GM12865 (cell line): ENCODE measurements around the gene RABGEF1.
"Not testable (repeated sequence)": the region's sequence is repeated elsewhere in the genome, so short reads cannot be mapped to it uniquely, and the experiment has no call there.

Experiments used
- DNase-seq: peaks from one replicate; pipeline ENCODE4 v3.0.0; 2010; ENCODE audit warnings: low read depth
- H3K4me3 ChIP-seq: 2 replicates; pipeline ENCODE4 v1.5.1; 2011; ENCODE audit warnings: mild to moderate bottlenecking, low read depth, low read length, control low read depth
- TF ChIP-seq, protein P1 (sequence below): IDR thresholded peaks from 2 replicates; pipeline ENCODE4 v1.5.1; 2011; ENCODE audit warnings: low read length, control low read depth, low read depth, inconsistent platforms; ENCODE audit not compliant: insufficient read depth; ENCODE audit errors: missing control alignments

RABGEF1 gene

DNA sequence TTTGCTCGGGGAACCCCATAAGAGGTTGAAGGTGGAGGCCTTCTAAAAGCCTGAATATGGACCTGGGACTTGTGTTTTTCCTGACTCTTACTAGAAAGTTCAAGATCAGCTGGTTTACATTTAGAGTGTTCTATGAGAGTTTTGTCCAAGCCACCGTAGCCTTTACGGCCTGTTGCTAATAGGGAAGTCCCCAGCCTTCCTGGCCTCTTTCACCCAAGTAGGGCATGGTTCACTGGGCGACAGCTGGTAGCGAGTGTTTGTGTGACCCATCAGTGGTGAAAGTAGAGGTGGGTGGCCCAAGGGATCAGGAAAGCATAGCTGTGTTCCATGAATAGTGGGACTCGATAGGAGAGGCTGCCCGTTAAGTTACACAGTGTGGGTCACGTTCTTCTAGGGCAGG is 60.1 kb downstream of the RABGEF1 start:
- DNase-seq, result peak; percentile 17
- H3K4me3 ChIP-seq, result no peak overlapping the region
- TF ChIP-seq, protein P1, sequence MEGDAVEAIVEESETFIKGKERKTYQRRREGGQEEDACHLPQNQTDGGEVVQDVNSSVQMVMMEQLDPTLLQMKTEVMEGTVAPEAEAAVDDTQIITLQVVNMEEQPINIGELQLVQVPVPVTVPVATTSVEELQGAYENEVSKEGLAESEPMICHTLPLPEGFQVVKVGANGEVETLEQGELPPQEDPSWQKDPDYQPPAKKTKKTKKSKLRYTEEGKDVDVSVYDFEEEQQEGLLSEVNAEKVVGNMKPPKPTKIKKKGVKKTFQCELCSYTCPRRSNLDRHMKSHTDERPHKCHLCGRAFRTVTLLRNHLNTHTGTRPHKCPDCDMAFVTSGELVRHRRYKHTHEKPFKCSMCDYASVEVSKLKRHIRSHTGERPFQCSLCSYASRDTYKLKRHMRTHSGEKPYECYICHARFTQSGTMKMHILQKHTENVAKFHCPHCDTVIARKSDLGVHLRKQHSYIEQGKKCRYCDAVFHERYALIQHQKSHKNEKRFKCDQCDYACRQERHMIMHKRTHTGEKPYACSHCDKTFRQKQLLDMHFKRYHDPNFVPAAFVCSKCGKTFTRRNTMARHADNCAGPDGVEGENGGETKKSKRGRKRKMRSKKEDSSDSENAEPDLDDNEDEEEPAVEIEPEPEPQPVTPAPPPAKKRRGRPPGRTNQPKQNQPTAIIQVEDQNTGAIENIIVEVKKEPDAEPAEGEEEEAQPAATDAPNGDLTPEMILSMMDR, result no peak

DNA sequence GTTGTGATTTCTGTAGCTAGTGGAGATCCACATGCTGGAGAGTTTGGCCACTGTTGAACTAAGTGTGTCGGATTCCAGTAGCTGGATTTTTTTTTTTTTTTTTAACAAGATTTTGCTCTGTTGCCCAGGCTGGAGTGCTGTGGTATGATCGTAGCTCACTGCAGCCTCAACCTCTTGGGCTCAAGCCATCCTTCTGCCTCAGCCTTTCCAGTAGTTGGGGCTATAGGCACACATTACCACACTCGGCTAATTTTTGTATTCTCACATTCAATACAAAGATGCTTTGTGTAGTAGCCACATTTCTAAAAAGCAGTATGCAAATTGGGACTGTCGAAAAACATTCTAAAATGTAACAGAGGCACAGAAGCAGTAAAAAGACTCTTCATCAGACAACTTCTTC is 63.5 kb downstream of the RABGEF1 start:
- TF ChIP-seq, protein P1, result no peak
- DNase-seq, result no peak

DNA sequence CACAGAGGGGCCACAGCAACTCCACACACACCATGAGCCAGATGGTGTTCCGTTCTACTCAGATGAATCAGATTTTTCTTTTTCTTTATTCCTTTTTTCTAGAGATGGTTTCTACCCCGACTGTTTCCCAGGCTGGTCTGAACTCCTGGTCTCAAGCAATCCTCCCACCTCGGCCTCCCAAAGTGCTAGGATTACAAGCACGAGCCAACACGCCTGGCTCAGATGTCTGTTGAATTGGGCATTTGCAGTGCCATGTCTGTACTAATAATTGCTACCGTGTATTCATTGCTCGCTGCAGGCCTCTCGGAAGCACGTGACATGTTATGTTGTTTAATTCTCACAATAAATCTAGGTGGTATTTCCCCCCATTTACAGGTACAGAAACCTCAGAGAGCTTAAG is 67.2 kb downstream of the RABGEF1 start:
- H3K4me3 ChIP-seq, result no peak overlapping the region
- TF ChIP-seq, protein P1, result no peak
- no peak for DNase-seq

More for the DNA sequence above, 63.5 kb downstream of the RABGEF1 start:
- H3K4me3 ChIP-seq, result no peak overlapping the region

DNA sequence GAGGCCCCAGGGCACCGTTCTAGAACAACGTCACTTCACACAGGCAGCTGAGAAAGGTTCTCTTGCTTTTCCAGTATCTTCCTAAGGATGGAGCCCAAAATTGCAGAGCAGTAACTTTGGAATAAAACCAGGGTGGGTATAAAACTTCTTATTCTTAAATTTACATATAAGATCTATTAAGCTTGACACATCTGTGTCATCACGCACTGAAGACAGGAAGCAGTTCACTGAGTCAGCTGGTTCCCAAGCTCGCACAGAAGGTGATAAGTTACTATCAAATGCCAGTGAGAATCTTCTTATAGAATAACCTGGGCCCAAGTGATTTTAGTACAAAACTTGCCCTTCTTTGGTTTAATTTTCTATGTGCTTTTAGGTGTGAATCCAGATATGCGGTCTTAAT is 70.2 kb downstream of the RABGEF1 start:
- TF ChIP-seq, protein P1, result no peak
- DNase-seq, result no peak
- H3K4me3 ChIP-seq, result no peak overlapping the region

DNA sequence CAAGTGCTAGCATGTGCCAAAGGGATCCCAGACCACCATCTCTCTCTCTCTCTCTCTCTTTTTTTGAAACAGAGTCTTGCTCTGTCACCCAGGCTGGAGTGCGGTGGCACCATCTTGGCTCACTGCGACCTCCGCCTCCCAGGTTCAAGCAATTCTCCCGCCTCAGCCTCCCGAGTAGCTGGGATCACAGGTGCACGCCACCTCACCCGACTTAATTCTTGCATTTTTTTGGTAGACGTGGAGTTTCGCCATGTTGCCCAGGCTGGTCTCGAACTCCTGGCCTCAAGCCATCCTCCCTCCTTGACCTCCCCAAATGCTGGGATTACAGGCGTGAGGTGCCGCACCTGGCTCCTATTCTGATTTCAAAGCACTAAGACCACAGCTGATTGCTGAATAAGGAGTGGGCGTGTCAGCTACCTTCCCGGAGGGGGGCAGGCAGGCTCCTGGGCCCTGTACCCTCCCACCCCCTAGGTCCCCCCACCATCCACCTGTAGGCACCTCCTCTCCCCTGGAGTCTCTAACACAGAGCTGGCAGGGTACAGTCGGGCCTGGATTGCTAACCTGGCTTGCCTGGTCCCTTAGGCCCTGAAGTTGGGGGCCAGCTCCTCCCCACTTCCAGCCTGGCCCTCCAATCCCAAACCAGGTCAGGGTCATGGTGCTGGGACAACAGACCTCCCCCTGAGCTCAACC is 74.8 kb downstream of the RABGEF1 start:
- DNase-seq, result not testable (repeated sequence)

DNA sequence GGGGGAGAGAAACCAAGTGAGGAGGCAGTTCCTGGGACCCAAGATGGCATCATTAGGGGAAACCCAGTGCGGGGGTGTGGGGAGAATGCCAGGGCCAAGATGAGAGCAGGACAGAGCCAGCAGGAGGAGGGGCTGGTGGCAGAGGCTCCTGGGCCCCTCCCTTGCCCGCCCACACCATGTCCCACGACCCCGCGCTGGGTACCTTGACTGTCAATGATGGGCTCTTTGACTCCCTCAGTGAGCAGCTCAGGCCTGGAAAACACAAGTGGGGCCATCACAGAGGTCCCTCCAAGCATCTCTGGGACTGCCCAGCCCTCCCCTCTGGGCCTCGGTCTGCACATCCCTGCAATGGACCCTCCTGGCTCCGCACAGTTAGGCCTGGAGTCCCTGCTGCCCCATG is 75.4 kb downstream of the RABGEF1 start:
- no peak for DNase-seq
- TF ChIP-seq, protein P1, result no peak

More for the DNA sequence above, 74.8 kb downstream of the RABGEF1 start:
- not testable (repeated sequence) for H3K4me3 ChIP-seq

DNA sequence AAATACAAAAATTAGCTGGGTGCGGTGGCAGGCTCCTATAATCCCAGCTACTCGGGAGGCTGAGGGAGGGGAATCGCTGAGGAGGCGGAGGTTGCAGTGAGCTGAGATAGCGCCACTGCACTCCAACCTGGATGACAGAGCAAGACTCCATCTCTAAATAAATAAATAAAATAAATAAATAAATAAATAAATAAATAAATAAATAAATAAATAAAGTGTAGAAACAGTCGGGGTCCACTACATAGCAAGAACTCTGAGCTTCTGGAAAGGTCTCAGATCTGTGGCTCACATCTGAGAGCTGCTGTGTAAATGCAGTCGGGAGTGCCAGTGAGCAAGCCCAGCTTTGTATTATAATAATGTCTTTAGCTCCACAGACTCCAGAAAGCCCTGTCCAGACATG is 76.1 kb downstream of the RABGEF1 start:
- H3K4me3 ChIP-seq, DNase-seq: not testable (repeated sequence)

More for the DNA sequence above, 75.4 kb downstream of the RABGEF1 start:
- H3K4me3 ChIP-seq, result no peak overlapping the region

DNA sequence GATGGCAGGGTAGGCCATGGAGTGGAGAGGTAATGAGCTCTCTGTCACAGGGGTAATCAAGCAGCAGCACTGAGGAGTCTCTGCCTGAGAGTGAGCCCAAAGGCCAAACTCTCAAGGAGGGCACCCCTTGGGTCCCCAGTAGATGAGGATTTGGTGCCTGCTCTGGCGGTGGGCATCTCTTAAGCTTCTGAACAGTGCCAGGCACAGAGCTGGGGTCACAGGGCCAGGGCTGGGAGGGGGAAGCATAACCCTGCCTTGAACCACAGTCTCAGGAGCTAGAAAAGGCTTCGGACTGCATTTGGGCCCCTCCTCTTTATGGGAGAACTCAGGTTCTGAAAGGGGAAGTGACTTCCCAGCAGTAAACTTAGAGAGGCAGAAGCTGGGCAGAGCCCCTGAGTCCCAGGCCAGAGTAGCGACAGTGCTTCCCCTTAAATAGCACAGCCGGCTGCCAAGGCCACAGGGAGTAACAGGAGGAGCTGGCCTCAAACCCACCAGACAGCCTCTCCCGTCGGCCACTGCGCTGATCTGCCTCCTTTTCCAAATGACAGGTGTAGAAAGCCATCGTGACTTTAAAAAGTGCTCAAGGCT is 76.8 kb downstream of the RABGEF1 start:
- not testable (repeated sequence) for H3K4me3 ChIP-seq
- DNase-seq, result peak; percentile 14

DNA sequence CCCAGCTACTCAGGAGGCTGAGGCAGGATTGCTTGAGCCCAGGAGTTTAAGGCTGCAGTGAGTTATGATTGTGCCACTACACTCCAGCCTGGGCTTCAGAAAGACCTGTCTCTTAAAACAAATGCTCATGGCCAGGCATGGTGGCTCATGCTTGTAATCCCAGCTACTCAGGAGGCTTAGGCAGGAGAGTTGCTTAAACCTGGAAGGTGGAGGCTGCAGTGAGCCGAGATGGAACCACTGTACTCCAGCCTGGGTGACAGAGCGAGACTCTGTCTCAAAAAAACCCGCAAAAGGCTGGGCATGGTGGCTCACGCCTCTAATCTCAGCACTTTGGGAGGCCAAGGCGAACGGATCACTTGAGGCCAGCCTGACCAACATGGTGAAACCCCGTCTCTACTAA is 77.4 kb downstream of the RABGEF1 start:
- H3K4me3 ChIP-seq, DNase-seq: not testable (repeated sequence)
